WTC11 (cell line): ENCODE measurements around the gene METTL5. TPM values are rescaled to one million over a fixed set of nuclear protein-coding genes. Genes with fewer than 3 reads are reported as not detected.

ENCODE experiments used
- ATAC-seq: fragments of 200-7000 bp; cut with Tn5 transposase; 2 replicates; pipeline ENCODE4 v1.10.0; 2021; ENCODE audit warnings: mild to moderate bottlenecking, moderate library complexity
- CTCF ChIA-PET: fragments of 300-600 bp; sonication (Branson Sonifier 250); formaldehyde crosslinking; loops from one replicate; lab custom pipeline; 2021; ENCODE audit warnings: antibody characterized with exemption; lab: Charles Lee
- POLR2A ChIA-PET: fragments of 350-600 bp; sonication (Branson Sonifier 250); formaldehyde crosslinking; loops from one replicate; lab custom pipeline; 2021; ENCODE audit warnings: antibody characterized with exemption; lab: Charles Lee
- DNase-seq: peaks from one replicate; pipeline ENCODE4 v3.0.0; 2021; ENCODE audit warnings: low spot score
- H3K27ac Mint-ChIP-seq: 2 replicates; pipeline ENCODE4 v1.8.0; 2021; ENCODE audit warnings: mixed read lengths
- H3K27me3 Mint-ChIP-seq: 2 replicates; pipeline ENCODE4 v1.8.0; 2021; ENCODE audit warnings: low read depth, mild to moderate bottlenecking, moderate library complexity, mixed read lengths
- H3K36me3 Mint-ChIP-seq: 2 replicates; pipeline ENCODE4 v1.8.0; 2021; ENCODE audit warnings: mixed read lengths
- H3K4me1 Mint-ChIP-seq: 2 replicates; pipeline ENCODE4 v1.8.0; 2022; ENCODE audit warnings: mixed read lengths
- H3K4me3 Mint-ChIP-seq: 2 replicates; pipeline ENCODE4 v1.8.0; 2021; ENCODE audit warnings: mild to moderate bottlenecking, moderate library complexity, mixed read lengths
- H3K9me3 Mint-ChIP-seq: 2 replicates; pipeline ENCODE4 v1.8.0; 2021; ENCODE audit warnings: mixed read lengths
- ESRRA ChIP-seq: sonication (generic); formaldehyde crosslinking; IDR thresholded peaks from 2 replicates; pipeline ENCODE4 v1.8.1; 2022; ENCODE audit warnings: mild to moderate bottlenecking, missing genetic modification reagents, borderline replicate concordance
- FOXJ3 ChIP-seq: sonication (generic); formaldehyde crosslinking; IDR thresholded peaks from 2 replicates; pipeline ENCODE4 v1.9.0; 2021; ENCODE audit warnings: missing genetic modification reagents, mild to moderate bottlenecking, borderline replicate concordance
- FOXK1 ChIP-seq: sonication (generic); formaldehyde crosslinking; IDR thresholded peaks from 2 replicates; pipeline ENCODE4 v1.8.0; 2022; ENCODE audit warnings: mild to moderate bottlenecking, moderate library complexity, missing genetic modification reagents
- GRHL2 ChIP-seq: fragments of 250-450 bp; sonication (Bioruptor Pico); IDR thresholded peaks from 2 replicates; pipeline ENCODE4 v1.8.0; 2022; ENCODE audit warnings: mild to moderate bottlenecking, moderate library complexity; ENCODE audit not compliant: insufficient replicate concordance, severe bottlenecking
- GTF2I ChIP-seq: fragments of 250-450 bp; sonication (Bioruptor Pico); conservative IDR thresholded peaks from 2 replicates; pipeline ENCODE4 v1.4.0; 2021; ENCODE audit warnings: mild to moderate bottlenecking
- NR1H2 ChIP-seq: sonication (generic); formaldehyde crosslinking; IDR thresholded peaks from 2 replicates; pipeline ENCODE4 v1.9.0; 2021; ENCODE audit warnings: mild to moderate bottlenecking, moderate library complexity, missing genetic modification reagents
- PRRX2 ChIP-seq: fragments of 250-450 bp; sonication (Bioruptor Pico); IDR thresholded peaks from 2 replicates; pipeline ENCODE4 v1.8.0; 2021; ENCODE audit warnings: mild to moderate bottlenecking
- ZNF121 ChIP-seq: sonication (generic); formaldehyde crosslinking; IDR thresholded peaks from 2 replicates; pipeline ENCODE4 v1.8.0; 2023; ENCODE audit warnings: missing genetic modification reagents
- ZNF263 ChIP-seq: sonication (generic); formaldehyde crosslinking; IDR thresholded peaks from 2 replicates; pipeline ENCODE4 v1.8.1; 2022; ENCODE audit warnings: low read depth, mild to moderate bottlenecking, moderate library complexity, missing genetic modification reagents
- ZNF317 ChIP-seq: sonication (generic); formaldehyde crosslinking; IDR thresholded peaks from 2 replicates; pipeline ENCODE4 v1.8.1; 2023; ENCODE audit warnings: low read depth, mild to moderate bottlenecking, moderate library complexity, missing genetic modification reagents, borderline replicate concordance
- total RNA-seq: library from RNA; stranded (reverse); gene quantifications from 3 replicates; pipeline ENCODE4 v1.2.3, GENCODE V29; 2021
- TF ChIP-seq, protein P1 (sequence below): sonication (generic); formaldehyde crosslinking; IDR thresholded peaks from 2 replicates; pipeline ENCODE4 v1.8.1; 2023; ENCODE audit warnings: mild to moderate bottlenecking, missing genetic modification reagents
- TF ChIP-seq, protein P2 (sequence below): sonication (generic); formaldehyde crosslinking; IDR thresholded peaks from 2 replicates; pipeline ENCODE4 v1.8.0; 2023; ENCODE audit warnings: mild to moderate bottlenecking, missing genetic modification reagents
- TF ChIP-seq, protein P3 (sequence below): sonication (generic); formaldehyde crosslinking; IDR thresholded peaks from 2 replicates; pipeline ENCODE4 v1.8.0; 2022; ENCODE audit warnings: missing genetic modification reagents
- TF ChIP-seq, protein P4 (sequence below): fragments of 250-450 bp; sonication (Bioruptor Pico); IDR thresholded peaks from 2 replicates; pipeline ENCODE4 v1.9.0; 2021; ENCODE audit warnings: mild to moderate bottlenecking
- TF ChIP-seq, protein P5 (sequence below): fragments of 250-450 bp; sonication (Bioruptor Pico); IDR thresholded peaks from 2 replicates; pipeline ENCODE4 v1.9.0; 2021; ENCODE audit warnings: mild to moderate bottlenecking, borderline replicate concordance
- TF ChIP-seq, protein P6 (sequence below): fragments of 200-600 bp; IDR thresholded peaks from 2 replicates; pipeline ENCODE4 v1.8.0; 2022; ENCODE audit warnings: antibody characterized with exemption

The METTL5 gene
- total RNA-seq, 1 experiment from 2014 or later, result 90.9 TPM

DNA sequence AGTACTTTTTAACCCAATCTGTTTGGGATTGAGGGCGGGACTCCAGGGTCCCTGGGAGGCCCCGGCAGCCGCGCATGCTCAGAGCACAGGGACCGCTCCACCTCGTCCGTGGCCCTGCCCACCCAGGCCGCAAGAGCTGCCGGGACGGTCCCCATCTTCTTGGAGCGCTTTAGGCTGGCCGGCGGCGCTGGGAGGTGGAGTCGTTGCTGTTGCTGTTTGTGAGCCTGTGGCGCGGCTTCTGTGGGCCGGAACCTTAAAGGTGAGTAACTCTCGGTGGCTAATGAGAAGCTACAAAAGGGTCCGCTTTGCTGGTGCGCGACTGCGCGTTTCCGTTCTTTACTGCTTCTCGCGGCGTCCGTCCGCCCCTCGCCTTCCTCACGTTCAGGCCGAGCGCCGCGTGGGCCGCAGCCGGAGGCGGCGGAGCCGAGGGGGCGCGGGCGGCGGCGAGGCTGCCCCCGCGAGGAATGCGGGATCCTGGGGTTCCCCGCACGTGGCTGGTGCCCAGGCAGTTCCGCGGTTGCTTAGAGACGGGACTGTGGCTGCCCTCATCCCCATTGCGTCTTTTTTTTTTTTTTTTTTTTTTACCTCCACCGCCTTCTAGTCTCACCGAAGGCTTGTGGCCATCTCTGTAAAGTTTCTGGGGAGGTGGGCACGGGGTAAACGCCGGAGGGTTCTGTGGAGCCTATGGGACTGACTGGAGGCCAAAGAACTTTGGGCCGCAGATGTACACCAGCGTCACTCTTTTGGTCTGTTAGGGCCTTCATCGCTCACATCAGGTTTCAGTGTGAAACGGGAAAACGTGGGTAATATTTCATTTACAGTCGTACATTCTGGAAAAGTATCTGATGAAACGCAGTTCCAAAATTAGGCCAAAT lies 25.8 kb downstream of the METTL5 start, which contains the start of gene SSB (continued):
- TF ChIP-seq, protein P1, sequence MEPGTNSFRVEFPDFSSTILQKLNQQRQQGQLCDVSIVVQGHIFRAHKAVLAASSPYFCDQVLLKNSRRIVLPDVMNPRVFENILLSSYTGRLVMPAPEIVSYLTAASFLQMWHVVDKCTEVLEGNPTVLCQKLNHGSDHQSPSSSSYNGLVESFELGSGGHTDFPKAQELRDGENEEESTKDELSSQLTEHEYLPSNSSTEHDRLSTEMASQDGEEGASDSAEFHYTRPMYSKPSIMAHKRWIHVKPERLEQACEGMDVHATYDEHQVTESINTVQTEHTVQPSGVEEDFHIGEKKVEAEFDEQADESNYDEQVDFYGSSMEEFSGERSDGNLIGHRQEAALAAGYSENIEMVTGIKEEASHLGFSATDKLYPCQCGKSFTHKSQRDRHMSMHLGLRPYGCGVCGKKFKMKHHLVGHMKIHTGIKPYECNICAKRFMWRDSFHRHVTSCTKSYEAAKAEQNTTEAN (CRISPR knock-in tag), result 0 out of 2 replicates have a peak, but pooled peaks have one; percentile 49
- TF ChIP-seq, protein P2, sequence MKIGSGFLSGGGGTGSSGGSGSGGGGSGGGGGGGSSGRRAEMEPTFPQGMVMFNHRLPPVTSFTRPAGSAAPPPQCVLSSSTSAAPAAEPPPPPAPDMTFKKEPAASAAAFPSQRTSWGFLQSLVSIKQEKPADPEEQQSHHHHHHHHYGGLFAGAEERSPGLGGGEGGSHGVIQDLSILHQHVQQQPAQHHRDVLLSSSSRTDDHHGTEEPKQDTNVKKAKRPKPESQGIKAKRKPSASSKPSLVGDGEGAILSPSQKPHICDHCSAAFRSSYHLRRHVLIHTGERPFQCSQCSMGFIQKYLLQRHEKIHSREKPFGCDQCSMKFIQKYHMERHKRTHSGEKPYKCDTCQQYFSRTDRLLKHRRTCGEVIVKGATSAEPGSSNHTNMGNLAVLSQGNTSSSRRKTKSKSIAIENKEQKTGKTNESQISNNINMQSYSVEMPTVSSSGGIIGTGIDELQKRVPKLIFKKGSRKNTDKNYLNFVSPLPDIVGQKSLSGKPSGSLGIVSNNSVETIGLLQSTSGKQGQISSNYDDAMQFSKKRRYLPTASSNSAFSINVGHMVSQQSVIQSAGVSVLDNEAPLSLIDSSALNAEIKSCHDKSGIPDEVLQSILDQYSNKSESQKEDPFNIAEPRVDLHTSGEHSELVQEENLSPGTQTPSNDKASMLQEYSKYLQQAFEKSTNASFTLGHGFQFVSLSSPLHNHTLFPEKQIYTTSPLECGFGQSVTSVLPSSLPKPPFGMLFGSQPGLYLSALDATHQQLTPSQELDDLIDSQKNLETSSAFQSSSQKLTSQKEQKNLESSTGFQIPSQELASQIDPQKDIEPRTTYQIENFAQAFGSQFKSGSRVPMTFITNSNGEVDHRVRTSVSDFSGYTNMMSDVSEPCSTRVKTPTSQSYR, result no peak
- TF ChIP-seq, protein P3, sequence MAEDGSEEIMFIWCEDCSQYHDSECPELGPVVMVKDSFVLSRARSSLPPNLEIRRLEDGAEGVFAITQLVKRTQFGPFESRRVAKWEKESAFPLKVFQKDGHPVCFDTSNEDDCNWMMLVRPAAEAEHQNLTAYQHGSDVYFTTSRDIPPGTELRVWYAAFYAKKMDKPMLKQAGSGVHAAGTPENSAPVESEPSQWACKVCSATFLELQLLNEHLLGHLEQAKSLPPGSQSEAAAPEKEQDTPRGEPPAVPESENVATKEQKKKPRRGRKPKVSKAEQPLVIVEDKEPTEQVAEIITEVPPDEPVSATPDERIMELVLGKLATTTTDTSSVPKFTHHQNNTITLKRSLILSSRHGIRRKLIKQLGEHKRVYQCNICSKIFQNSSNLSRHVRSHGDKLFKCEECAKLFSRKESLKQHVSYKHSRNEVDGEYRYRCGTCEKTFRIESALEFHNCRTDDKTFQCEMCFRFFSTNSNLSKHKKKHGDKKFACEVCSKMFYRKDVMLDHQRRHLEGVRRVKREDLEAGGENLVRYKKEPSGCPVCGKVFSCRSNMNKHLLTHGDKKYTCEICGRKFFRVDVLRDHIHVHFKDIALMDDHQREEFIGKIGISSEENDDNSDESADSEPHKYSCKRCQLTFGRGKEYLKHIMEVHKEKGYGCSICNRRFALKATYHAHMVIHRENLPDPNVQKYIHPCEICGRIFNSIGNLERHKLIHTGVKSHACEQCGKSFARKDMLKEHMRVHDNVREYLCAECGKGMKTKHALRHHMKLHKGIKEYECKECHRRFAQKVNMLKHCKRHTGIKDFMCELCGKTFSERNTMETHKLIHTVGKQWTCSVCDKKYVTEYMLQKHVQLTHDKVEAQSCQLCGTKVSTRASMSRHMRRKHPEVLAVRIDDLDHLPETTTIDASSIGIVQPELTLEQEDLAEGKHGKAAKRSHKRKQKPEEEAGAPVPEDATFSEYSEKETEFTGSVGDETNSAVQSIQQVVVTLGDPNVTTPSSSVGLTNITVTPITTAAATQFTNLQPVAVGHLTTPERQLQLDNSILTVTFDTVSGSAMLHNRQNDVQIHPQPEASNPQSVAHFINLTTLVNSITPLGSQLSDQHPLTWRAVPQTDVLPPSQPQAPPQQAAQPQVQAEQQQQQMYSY (CRISPR knock-in tag), result no peak
- TF ChIP-seq ZNF317 (CRISPR knock-in tag) (no peak), GTF2I (CRISPR knock-in tag) (no peak)

DNA sequence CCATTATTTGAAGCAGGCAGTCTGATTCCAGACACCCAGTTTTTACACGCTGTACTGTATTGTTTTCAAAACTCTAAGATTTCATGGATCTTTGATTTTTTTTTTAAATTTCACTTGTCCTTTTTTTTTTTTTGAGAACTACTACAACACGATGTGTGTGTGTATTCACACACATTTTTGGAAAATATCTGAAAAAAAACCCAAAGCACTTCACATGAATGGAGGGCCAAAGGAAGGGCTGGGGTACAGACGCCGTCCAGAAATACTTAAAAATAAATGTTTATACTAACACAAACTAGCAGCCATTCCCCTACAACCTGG lies 26.3 kb downstream of the METTL5 start:
- CTCF ChIA-PET, result interaction anchor here (0.9 to 1.0 kb wide), 2 partner anchors 8 to 29 kb away, joined by 3 to 4 read pairs; partner anchors contain the start of gene UBR3
- H3K9me3 Mint-ChIP-seq, result no peaks in the 10 kb centered on the region
- no peaks in the 10 kb centered on the region for H3K27me3 Mint-ChIP-seq
- DNase-seq, result no peak
- peaks cover 35% of the 10 kb centered on the region for H3K4me1 Mint-ChIP-seq
- H3K4me3 Mint-ChIP-seq, result peak overlapping the region; percentile 89
- H3K27ac Mint-ChIP-seq, result peak overlapping the region; percentile 85
- peaks cover 20% of the 10 kb centered on the region for H3K36me3 Mint-ChIP-seq
- ATAC-seq, result no peak
- no peak for TF ChIP-seq ZNF317 (CRISPR knock-in tag)
- no peak for TF ChIP-seq PRRX2
- TF ChIP-seq ESRRA (CRISPR knock-in tag), result no peak
- TF ChIP-seq FOXJ3 (CRISPR knock-in tag), result no peak
- TF ChIP-seq, protein P4, sequence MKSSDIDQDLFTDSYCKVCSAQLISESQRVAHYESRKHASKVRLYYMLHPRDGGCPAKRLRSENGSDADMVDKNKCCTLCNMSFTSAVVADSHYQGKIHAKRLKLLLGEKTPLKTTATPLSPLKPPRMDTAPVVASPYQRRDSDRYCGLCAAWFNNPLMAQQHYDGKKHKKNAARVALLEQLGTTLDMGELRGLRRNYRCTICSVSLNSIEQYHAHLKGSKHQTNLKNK, result no peak
- TF ChIP-seq ZNF121 (CRISPR knock-in tag), result no peak
- TF ChIP-seq, protein P5, sequence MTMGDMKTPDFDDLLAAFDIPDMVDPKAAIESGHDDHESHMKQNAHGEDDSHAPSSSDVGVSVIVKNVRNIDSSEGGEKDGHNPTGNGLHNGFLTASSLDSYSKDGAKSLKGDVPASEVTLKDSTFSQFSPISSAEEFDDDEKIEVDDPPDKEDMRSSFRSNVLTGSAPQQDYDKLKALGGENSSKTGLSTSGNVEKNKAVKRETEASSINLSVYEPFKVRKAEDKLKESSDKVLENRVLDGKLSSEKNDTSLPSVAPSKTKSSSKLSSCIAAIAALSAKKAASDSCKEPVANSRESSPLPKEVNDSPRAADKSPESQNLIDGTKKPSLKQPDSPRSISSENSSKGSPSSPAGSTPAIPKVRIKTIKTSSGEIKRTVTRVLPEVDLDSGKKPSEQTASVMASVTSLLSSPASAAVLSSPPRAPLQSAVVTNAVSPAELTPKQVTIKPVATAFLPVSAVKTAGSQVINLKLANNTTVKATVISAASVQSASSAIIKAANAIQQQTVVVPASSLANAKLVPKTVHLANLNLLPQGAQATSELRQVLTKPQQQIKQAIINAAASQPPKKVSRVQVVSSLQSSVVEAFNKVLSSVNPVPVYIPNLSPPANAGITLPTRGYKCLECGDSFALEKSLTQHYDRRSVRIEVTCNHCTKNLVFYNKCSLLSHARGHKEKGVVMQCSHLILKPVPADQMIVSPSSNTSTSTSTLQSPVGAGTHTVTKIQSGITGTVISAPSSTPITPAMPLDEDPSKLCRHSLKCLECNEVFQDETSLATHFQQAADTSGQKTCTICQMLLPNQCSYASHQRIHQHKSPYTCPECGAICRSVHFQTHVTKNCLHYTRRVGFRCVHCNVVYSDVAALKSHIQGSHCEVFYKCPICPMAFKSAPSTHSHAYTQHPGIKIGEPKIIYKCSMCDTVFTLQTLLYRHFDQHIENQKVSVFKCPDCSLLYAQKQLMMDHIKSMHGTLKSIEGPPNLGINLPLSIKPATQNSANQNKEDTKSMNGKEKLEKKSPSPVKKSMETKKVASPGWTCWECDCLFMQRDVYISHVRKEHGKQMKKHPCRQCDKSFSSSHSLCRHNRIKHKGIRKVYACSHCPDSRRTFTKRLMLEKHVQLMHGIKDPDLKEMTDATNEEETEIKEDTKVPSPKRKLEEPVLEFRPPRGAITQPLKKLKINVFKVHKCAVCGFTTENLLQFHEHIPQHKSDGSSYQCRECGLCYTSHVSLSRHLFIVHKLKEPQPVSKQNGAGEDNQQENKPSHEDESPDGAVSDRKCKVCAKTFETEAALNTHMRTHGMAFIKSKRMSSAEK (CRISPR knock-in tag), result no peak
- TF ChIP-seq, protein P6, sequence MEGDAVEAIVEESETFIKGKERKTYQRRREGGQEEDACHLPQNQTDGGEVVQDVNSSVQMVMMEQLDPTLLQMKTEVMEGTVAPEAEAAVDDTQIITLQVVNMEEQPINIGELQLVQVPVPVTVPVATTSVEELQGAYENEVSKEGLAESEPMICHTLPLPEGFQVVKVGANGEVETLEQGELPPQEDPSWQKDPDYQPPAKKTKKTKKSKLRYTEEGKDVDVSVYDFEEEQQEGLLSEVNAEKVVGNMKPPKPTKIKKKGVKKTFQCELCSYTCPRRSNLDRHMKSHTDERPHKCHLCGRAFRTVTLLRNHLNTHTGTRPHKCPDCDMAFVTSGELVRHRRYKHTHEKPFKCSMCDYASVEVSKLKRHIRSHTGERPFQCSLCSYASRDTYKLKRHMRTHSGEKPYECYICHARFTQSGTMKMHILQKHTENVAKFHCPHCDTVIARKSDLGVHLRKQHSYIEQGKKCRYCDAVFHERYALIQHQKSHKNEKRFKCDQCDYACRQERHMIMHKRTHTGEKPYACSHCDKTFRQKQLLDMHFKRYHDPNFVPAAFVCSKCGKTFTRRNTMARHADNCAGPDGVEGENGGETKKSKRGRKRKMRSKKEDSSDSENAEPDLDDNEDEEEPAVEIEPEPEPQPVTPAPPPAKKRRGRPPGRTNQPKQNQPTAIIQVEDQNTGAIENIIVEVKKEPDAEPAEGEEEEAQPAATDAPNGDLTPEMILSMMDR, result no peak
- no peak for TF ChIP-seq NR1H2 (CRISPR knock-in tag)
- TF ChIP-seq ZNF263, result no peak
- no peak for TF ChIP-seq FOXK1
- TF ChIP-seq GRHL2 (CRISPR knock-in tag), result no peak
- POLR2A ChIA-PET, result interaction anchor here (0.6 to 1.2 kb wide), 3 partner anchors 8 to 104 kb away, joined by 3 to 4 read pairs (median 4); no protein-coding TSS in a partner anchor
